ENCODE results near the gene HMOX1. TPM values are rescaled to one million over a fixed set of nuclear protein-coding genes. Genes with fewer than 3 reads are reported as not detected.

The HMOX1 gene
- total RNA-seq, 2 donors from 2014 or later: 9.3 to 32.0 TPM

GRCh38 chr22:35383679-35384071 is 2.8 kb downstream of the HMOX1 start:
- DNase-seq (no peak), ATAC-seq (no peak)
- Histone ChIP-seq H3K9me3 (no peaks in the 10 kb centered on the region), H3K36me3 (replicated peaks in 1 of 2; ENCODE audit: insufficient read depth in 1 of 2, low read depth in 2 of 2) (peaks cover 0 to 1% of the 10 kb centered on the region in 2 donors), H3K4me3 (no peak overlapping the region), H3K27me3 (no peaks in the 10 kb centered on the region), H3K27ac (no peak overlapping the region), H3K4me1 (peaks cover 21% of the 10 kb centered on the region)
- WGBS, 2 donors: 72 to 80% methylated on average over 3 of the region's 3 CpGs
- TF ChIP-seq POLR2A (IDR thresholded peaks at IDR 0.05) (no peak), CTCF (IDR thresholded peaks at IDR 0.05) (no peak)
- intact Hi-C loops (cut with DNase I): no loop called here

DNA sequence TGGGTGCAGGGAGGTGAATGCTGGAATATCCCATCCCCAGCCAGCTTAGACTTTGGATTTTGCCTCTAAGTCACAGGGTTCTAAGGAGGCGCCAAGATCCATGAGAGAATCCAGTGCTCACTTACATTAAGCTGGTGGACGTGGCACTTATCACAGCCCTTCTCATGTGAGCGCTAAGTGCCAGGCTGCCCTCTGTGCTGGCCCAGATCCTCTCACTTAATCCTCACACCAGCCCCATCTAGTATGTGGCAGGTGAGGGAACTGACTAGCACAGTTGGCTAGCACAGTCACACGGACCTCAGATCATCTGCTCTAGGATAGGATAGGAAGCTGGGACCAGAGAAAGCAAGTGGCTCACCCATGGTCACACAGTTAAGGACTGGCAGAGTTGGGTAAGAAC is 3.6 kb downstream of the HMOX1 start:
- no peak for TF ChIP-seq POLR2A (IDR thresholded peaks at IDR 0.05)
- TF ChIP-seq CTCF (IDR thresholded peaks at IDR 0.05): no peak
- H3K9me3 ChIP-seq: no peaks in the 10 kb centered on the region
- H3K4me1 ChIP-seq: peaks cover 13% of the 10 kb centered on the region
- no peaks in the 10 kb centered on the region for H3K27me3 ChIP-seq
- DNase-seq: no peak
- WGBS, 2 donors: 73% methylated on average over 4 of the region's 4 CpGs; no CpG with 5 or more reads in 1 of the 2 donors
- H3K4me3 ChIP-seq: no peak overlapping the region
- H3K36me3 ChIP-seq (replicated peaks in 1 of 2; ENCODE audit: insufficient read depth in 1 of 2, low read depth in 2 of 2): peaks cover 0 to 1% of the 10 kb centered on the region in 2 donors
- intact Hi-C loops (cut with DNase I): no loop called here
- ATAC-seq: no peak
- no peak overlapping the region for H3K27ac ChIP-seq

DNA sequence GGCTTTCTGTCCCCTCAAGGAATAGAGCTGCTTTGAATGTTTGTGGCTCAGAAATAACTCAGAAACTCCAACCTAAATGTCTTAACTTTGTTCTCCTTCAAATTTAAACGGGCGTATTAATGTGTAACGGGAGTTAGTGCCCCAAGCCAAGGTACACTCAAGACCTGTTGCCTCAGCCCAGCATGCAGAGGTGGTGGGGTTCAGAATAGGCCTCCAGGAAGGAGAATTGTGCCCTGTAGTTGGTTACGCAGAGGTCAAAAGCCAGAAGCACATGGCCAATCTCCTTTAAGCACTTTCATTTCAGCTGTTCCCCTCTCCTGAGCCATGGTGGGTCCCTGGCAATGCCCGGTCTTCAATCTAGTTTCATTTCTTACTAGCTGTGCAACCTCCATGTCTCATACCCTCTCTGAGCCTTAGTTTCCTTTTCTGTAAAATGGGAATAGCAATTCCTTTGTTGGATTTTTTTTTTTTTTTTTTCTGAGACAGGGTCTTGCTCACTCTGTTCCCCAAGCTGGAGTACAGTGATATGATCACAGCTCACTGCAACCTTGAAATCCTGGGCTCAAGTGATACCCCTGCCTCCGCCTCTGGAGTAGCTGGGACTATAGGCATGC is 4.2 kb downstream of the HMOX1 start:
- no peaks in the 10 kb centered on the region for H3K27me3 ChIP-seq
- WGBS, 2 donors: 78 to 87% methylated on average over 6 of the region's 6 CpGs

DNA sequence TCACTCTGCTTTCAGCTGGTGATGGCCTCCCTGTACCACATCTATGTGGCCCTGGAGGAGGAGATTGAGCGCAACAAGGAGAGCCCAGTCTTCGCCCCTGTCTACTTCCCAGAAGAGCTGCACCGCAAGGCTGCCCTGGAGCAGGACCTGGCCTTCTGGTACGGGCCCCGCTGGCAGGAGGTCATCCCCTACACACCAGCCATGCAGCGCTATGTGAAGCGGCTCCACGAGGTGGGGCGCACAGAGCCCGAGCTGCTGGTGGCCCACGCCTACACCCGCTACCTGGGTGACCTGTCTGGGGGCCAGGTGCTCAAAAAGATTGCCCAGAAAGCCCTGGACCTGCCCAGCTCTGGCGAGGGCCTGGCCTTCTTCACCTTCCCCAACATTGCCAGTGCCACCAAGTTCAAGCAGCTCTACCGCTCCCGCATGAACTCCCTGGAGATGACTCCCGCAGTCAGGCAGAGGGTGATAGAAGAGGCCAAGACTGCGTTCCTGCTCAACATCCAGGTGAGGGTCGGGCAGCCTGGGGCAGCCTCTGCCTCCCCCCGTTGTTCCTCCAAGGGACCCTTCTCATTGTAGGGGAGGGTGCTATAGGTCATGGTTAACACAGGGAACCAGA is 5.9 kb downstream of the HMOX1 start:
- Histone ChIP-seq H3K27me3 (no peaks in the 10 kb centered on the region), H3K4me3 (no peak overlapping the region), H3K9me3 (no peaks in the 10 kb centered on the region), H3K4me1 (no peaks in the 10 kb centered on the region), H3K36me3 (replicated peaks in 1 of 2; ENCODE audit: insufficient read depth in 1 of 2, low read depth in 2 of 2) (peaks cover 0 to 1% of the 10 kb centered on the region in 2 donors), H3K27ac (no peak overlapping the region)
- intact Hi-C loops (cut with DNase I): no loop called here
- DNase-seq (no peak), ATAC-seq (no peak)
- no peak for TF ChIP-seq CTCF (IDR thresholded peaks at IDR 0.05)
- TF ChIP-seq POLR2A (IDR thresholded peaks at IDR 0.05): no peak
- WGBS, 2 donors: 85 to 86% methylated on average over 11 to 19 of the region's 19 CpGs

More for the DNA sequence above, 4.2 kb downstream of the HMOX1 start:
- DNase-seq (no peak), ATAC-seq (no peak)
- TF ChIP-seq POLR2A (IDR thresholded peaks at IDR 0.05): no peak
- intact Hi-C loops (cut with DNase I): no loop called here
- Histone ChIP-seq H3K4me3 (no peak overlapping the region), H3K4me1 (peaks cover 13% of the 10 kb centered on the region), H3K27ac (no peak overlapping the region), H3K9me3 (no peaks in the 10 kb centered on the region), H3K36me3 (replicated peaks in 1 of 2; ENCODE audit: insufficient read depth in 1 of 2, low read depth in 2 of 2) (peaks cover 0 to 1% of the 10 kb centered on the region in 2 donors)

GRCh38 chr22:35390933-35391332 is 10.0 kb downstream of the HMOX1 start:
- no peak overlapping the region for H3K4me3 ChIP-seq
- H3K27me3 ChIP-seq: no peaks in the 10 kb centered on the region
- no peaks in the 10 kb centered on the region for H3K4me1 ChIP-seq
- intact Hi-C loops (cut with DNase I): no loop called here
- H3K9me3 ChIP-seq: no peaks in the 10 kb centered on the region
- no peak overlapping the region for H3K27ac ChIP-seq
- peaks cover 0 to 1% of the 10 kb centered on the region in 2 donors for H3K36me3 ChIP-seq (replicated peaks in 1 of 2; ENCODE audit: insufficient read depth in 1 of 2, low read depth in 2 of 2)
- DNase-seq (no peak), ATAC-seq (no peak)
- WGBS, 2 donors: 70 to 81% methylated on average over 5 of the region's 5 CpGs
- no peak for TF ChIP-seq CTCF (IDR thresholded peaks at IDR 0.05)
- no peak for TF ChIP-seq POLR2A (IDR thresholded peaks at IDR 0.05)
